H1 (cell line): ENCODE measurements around the gene CST9L. TPM values are rescaled to one million over a fixed set of nuclear protein-coding genes. Genes with fewer than 3 reads are reported as not detected.

Experiments used
- CHD7 ChIP-seq: fragments of 300-600 bp; sonication (generic); IDR thresholded peaks from 2 replicates; pipeline ENCODE4 v1.7.1; 2012; ENCODE audit warnings: low read length, moderate library complexity, mild to moderate bottlenecking, inconsistent platforms; ENCODE audit not compliant: insufficient replicate concordance
- CREB1 ChIP-seq: IDR thresholded peaks from 2 replicates; pipeline ENCODE4 v1.6.1; 2012; ENCODE audit warnings: inconsistent platforms
- CTCF ChIP-seq, 3 experiments: IDR thresholded peaks; 1 replicate in 2 of 3; 2 replicates in 1 of 3; pipeline versions ENCODE4 v1.5.1 to v1.6.1; 2011; ENCODE audit warnings: low read length in 3 of 3, mild to moderate bottlenecking in 3 of 3, inconsistent platforms in 2 of 3, low read depth in 1 of 3, moderate library complexity in 1 of 3; ENCODE audit not compliant: insufficient read depth in 1 of 3; ENCODE audit errors: control extremely low read depth in 1 of 3
- TCF12 ChIP-seq: IDR thresholded peaks from 2 replicates; pipeline ENCODE4 v1.6.1; 2011; ENCODE audit warnings: low read depth, mild to moderate bottlenecking, low read length
- USF2 ChIP-seq: IDR thresholded peaks from 2 replicates; pipeline ENCODE4 v1.6.1; 2011; ENCODE audit warnings: low read length, improper control_type of control experiment
- ZNF274 ChIP-seq: IDR thresholded peaks from 2 replicates; pipeline ENCODE4 v1.7.0; 2012; ENCODE audit warnings: low read length, borderline replicate concordance; ENCODE audit errors: extremely low read depth
- polyA plus RNA-seq, 7 experiments: library from polyadenylated mRNA; depleted of rRNA in 3 of 7; stranded (reverse) in 5 of 7; unstranded in 2 of 7; fragments of >200 nt in 5 of 7; fragments of 200-250 nt in 2 of 7; gene quantifications; 1 replicate in 5 of 7; 2 replicates in 1 of 7; 4 replicates in 1 of 7; pipeline versions ENCODE4 v1.2.1 to v1.2.3, GENCODE V29; 2011 to 2013; ENCODE audit warnings: missing spikeins in 2 of 7, mixed read lengths in 2 of 7
- total RNA-seq: library from RNA; stranded (reverse); fragmentation: NEBNext Ultra II Directional; extraction: Animal tissue kit (Norgen Biotek cat#: 25700); gene quantifications from 2 replicates; pipeline ENCODE4 v1.2.1, GENCODE V29; 2021

CST9L gene
- total and polyA plus RNA-seq, 2 of the 8 experiments (the other 6 are each of a cell fraction or from before 2014, with no cell fraction given), result not detected

GRCh38 chr20:23534801-23535593 is 33.3 kb downstream of the CST9L start (continued):
- TF ChIP-seq CTCF (IDR thresholded peaks at IDR 0.05; ENCODE audit: control extremely low read depth in 1 of 3, insufficient read depth in 1 of 3, low read depth in 1 of 3, low read length in 3 of 3) (no peak), TCF12 (no peak), USF2 (no peak), ZNF274 (no peak), CREB1 (no peak), CHD7 (no peak)
